Measurements from ENCODE around the gene PGA5. TPM values are rescaled to one million over a fixed set of nuclear protein-coding genes. Genes with fewer than 3 reads are reported as not detected.
A peak's percentile ranks its signal among the peaks of the same experiment; 100 is the strongest.

The PGA5 gene
- total RNA-seq, 2 donors from 2014 or later = 0.75 to 0.93 TPM

DNA sequence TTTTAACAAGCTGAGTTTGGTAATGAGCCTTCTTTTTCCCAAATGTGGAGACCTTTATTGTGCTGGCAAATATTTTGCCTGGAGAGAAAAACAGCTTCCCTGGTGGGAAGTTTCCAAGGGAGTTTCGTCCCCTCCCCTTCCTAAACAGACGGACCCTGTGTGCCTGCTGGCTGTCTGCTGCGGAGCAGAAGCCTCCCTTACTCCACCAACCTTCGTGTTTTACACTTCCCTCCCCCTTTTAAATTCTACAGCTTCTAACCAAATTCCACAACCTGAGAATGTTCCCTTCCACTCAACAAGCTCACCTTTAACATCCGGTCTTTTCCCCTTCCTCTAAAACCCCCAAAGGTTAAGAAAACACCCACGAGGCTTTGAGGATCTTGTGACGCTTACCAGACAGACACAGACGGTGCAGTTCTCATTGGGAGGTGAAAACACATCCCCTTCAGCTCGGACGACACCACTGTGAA, 37.1 kb downstream of the PGA5 start:
- WGBS, 2 experiments (ENCODE audit: insufficient coverage in 1 of 2, insufficient read length in 1 of 2) = 58 to 75% methylated on average over 9 to 10 of the region's 10 CpGs
- no peak for DNase-seq

DNA sequence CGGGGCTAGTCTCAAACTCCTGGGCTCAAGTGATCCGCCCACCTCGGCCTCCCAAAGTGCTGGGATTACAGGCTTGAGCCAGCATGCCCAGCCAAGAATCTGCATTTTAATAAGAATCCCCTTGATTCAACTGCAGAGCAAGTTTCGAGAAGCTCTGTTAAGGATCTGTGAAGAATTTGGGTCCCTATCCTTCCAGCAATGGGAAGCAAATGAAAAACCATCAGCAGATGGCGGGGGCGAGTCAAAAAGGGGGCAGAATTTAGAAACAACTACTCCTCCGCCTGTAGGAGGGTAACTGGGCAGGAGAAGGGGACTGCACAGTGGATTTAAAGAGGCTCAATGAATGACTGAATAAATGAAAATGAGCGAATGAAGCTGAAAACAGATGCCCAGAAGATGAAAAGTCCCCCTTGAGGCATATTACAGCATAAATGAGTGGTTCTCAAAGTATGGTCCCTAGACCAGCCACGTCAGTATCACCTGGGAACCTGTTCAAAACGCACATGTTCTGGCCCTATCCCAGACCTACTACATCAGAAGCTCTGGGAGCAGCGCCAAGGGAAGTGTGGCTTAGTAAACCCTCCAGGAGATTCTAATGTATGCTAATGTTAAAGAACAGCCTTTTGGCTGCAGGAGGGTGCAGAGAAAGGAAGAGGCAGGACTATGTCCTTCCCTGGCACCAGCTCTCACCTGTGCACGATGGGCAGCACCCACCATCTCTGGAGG, 39.1 kb downstream of the PGA5 start:
- peaks cover 13% of the 10 kb centered on the region for H3K27me3 Mint-ChIP-seq (ENCODE audit: insufficient read depth)
- H3K4me3 Mint-ChIP-seq = no peak overlapping the region
- peaks cover 9% of the 10 kb centered on the region for H3K4me1 Mint-ChIP-seq
- H3K27ac ChIP-seq (ENCODE audit: low read depth, low read length) = no peak overlapping the region
- no peak overlapping the region for H3K27ac Mint-ChIP-seq
- peaks cover 6% of the 10 kb centered on the region for H3K9me3 ChIP-seq (ENCODE audit: control insufficient read depth, low read length)
- 83 to 92% methylated on average over 9 to 12 of the region's 12 CpGs for WGBS, 2 experiments (ENCODE audit: insufficient coverage in 1 of 2, insufficient read length in 1 of 2)
- peaks cover 22% of the 10 kb centered on the region for H3K36me3 Mint-ChIP-seq (ENCODE audit: low read depth)
- peaks cover 5% of the 10 kb centered on the region for H3K36me3 ChIP-seq (ENCODE audit: control insufficient read depth, insufficient read depth, low read length)
- no peaks in the 10 kb centered on the region for H3K27me3 ChIP-seq (ENCODE audit: control insufficient read depth, insufficient read depth, low read length, poor library complexity, severe bottlenecking)
- H3K4me3 ChIP-seq (ENCODE audit: low read length) = no peak overlapping the region
- no peak overlapping the region for H3K9ac ChIP-seq (ENCODE audit: extremely low read depth, low read length, poor library complexity, severe bottlenecking)
- no peaks in the 10 kb centered on the region for H3K4me1 ChIP-seq (ENCODE audit: control insufficient read depth, insufficient read depth, low read length)
- peaks cover 5% of the 10 kb centered on the region for H3K9me3 Mint-ChIP-seq
- TF ChIP-seq, protein P1, sequence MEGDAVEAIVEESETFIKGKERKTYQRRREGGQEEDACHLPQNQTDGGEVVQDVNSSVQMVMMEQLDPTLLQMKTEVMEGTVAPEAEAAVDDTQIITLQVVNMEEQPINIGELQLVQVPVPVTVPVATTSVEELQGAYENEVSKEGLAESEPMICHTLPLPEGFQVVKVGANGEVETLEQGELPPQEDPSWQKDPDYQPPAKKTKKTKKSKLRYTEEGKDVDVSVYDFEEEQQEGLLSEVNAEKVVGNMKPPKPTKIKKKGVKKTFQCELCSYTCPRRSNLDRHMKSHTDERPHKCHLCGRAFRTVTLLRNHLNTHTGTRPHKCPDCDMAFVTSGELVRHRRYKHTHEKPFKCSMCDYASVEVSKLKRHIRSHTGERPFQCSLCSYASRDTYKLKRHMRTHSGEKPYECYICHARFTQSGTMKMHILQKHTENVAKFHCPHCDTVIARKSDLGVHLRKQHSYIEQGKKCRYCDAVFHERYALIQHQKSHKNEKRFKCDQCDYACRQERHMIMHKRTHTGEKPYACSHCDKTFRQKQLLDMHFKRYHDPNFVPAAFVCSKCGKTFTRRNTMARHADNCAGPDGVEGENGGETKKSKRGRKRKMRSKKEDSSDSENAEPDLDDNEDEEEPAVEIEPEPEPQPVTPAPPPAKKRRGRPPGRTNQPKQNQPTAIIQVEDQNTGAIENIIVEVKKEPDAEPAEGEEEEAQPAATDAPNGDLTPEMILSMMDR (conservative IDR thresholded peaks at IDR 0.05) = peak; percentile 29
- DNase-seq = peak; percentile 58

More for the DNA sequence above, 37.1 kb downstream of the PGA5 start:
- Histone ChIP-seq H3K4me1 (ENCODE audit: control insufficient read depth, insufficient read depth, low read length) (no peaks in the 10 kb centered on the region), H3K9ac (ENCODE audit: extremely low read depth, low read length, poor library complexity, severe bottlenecking) (no peak overlapping the region), H3K9me3 (ENCODE audit: control insufficient read depth, low read length) (no peaks in the 10 kb centered on the region), H3K27me3 (ENCODE audit: control insufficient read depth, insufficient read depth, low read length, poor library complexity, severe bottlenecking) (no peaks in the 10 kb centered on the region), H3K27ac (ENCODE audit: low read depth, low read length) (no peak overlapping the region), H3K36me3 (ENCODE audit: control insufficient read depth, insufficient read depth, low read length) (peaks cover 5% of the 10 kb centered on the region), H3K4me3 (ENCODE audit: low read length) (no peak overlapping the region)
- H3K4me1 Mint-ChIP-seq = peaks cover 9% of the 10 kb centered on the region
- H3K4me3 Mint-ChIP-seq = no peak overlapping the region
- peaks cover 10% of the 10 kb centered on the region for H3K27me3 Mint-ChIP-seq (ENCODE audit: insufficient read depth)
- H3K27ac Mint-ChIP-seq = no peak overlapping the region
- TF ChIP-seq, protein P1 (conservative IDR thresholded peaks at IDR 0.05) = no peak
- no peaks in the 10 kb centered on the region for H3K9me3 Mint-ChIP-seq
- peaks cover 6% of the 10 kb centered on the region for H3K36me3 Mint-ChIP-seq (ENCODE audit: low read depth)

DNA sequence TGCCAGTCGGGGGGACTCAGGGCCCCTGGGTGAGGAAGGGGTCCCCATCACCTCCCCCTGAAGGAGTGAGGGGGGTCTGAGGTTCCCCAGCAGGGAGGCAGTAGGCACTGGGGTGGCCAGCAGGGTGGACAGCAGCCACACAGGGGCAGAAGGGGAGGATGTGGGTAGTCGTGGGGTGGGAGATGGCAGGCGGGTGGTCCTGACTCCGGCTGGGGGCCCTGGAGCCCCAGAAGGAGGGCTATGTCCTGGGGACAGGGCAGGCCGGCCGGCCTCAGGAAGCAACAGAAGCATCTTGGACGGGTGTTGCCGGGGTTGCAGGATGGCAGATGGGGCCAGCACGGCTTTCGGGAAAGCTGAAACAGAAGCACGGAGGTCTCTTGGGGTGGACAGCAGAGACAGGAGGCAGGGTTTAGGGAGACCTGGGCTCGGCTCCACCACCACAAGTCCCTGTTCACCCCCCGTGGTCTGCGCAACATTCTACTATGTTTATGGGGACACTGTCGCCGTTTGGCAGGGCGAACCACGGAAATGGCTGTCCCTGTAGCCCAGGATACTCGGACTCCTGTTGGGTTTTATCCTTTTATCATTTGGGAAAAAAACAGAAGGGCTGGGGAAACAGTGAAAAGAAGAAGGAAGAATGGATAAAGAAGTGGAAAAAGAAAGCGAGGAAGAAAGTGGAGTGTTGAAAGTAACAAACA, 40.1 kb downstream of the PGA5 start:
- Mint-ChIP-seq H3K36me3 (ENCODE audit: low read depth) (peaks cover 30% of the 10 kb centered on the region), H3K4me3 (no peak overlapping the region), H3K27me3 (ENCODE audit: insufficient read depth) (peaks cover 13% of the 10 kb centered on the region), H3K4me1 (peaks cover 9% of the 10 kb centered on the region), H3K9me3 (peaks cover 5% of the 10 kb centered on the region), H3K27ac (no peak overlapping the region)
- H3K27ac ChIP-seq (ENCODE audit: low read depth, low read length) = no peak overlapping the region
- DNase-seq = no peak
- H3K4me3 ChIP-seq (ENCODE audit: low read length) = no peak overlapping the region
- H3K4me1 ChIP-seq (ENCODE audit: control insufficient read depth, insufficient read depth, low read length) = no peaks in the 10 kb centered on the region
- peaks cover 11% of the 10 kb centered on the region for H3K36me3 ChIP-seq (ENCODE audit: control insufficient read depth, insufficient read depth, low read length)
- H3K9ac ChIP-seq (ENCODE audit: extremely low read depth, low read length, poor library complexity, severe bottlenecking) = no peak overlapping the region
- no peaks in the 10 kb centered on the region for H3K27me3 ChIP-seq (ENCODE audit: control insufficient read depth, insufficient read depth, low read length, poor library complexity, severe bottlenecking)
- TF ChIP-seq, protein P1 (conservative IDR thresholded peaks at IDR 0.05) = no peak
- 90 to 94% methylated on average over 13 to 20 of the region's 20 CpGs for WGBS, 2 experiments (ENCODE audit: insufficient coverage in 1 of 2, insufficient read length in 1 of 2)
- H3K9me3 ChIP-seq (ENCODE audit: control insufficient read depth, low read length) = peaks cover 7% of the 10 kb centered on the region

Measured in endodermal cell (in vitro differentiated cells).